ENCODE results near the gene GP1BA.

GP1BA gene

GRCh38 chr17:4928881-4929280 is 3.2 kb upstream of the GP1BA start:
- Histone ChIP-seq H3K9me3 (ENCODE audit: control insufficient read depth, insufficient read depth, low read length) (no peaks in the 10 kb centered on the region), H3K4me2 (ENCODE audit: low read length) (no peak overlapping the region), H3F3A (ENCODE audit: control insufficient read depth, insufficient read depth) (no peaks in the 10 kb centered on the region), H3K4me1 (ENCODE audit: control insufficient read depth, low read length) (no peaks in the 10 kb centered on the region), H3K36me3 (ENCODE audit: control insufficient read depth, low read length) (no peaks in the 10 kb centered on the region), H4K20me1 (ENCODE audit: control insufficient read depth, insufficient read depth, low read depth, low read length) (no peaks in the 10 kb centered on the region), H3K4me3 (ENCODE audit: low read length) (no peak overlapping the region), H3K27me3 (ENCODE audit: control insufficient read depth, low read length) (no peaks in the 10 kb centered on the region), H3K79me2 (ENCODE audit: control insufficient read depth, low read length) (no peaks in the 10 kb centered on the region), H3K27ac (ENCODE audit: low read depth, low read length) (no peak overlapping the region), H3K9me2 (replicated peaks; ENCODE audit: control insufficient read depth, low read length) (no peaks in the 10 kb centered on the region)
- TF ChIP-seq EZH2phosphoT487 (IDR thresholded peaks at IDR 0.05; ENCODE audit: borderline replicate concordance, low read length) (no peak), CTCF (IDR thresholded peaks at IDR 0.05; ENCODE audit: low read depth, low read length, poor library complexity, severe bottlenecking) (no peak)

- Histone ChIP-seq H3K4me3 (ENCODE audit: low read length) (no peak overlapping the region), H3K27ac (ENCODE audit: low read depth, low read length) (no peak overlapping the region)
These were observed 679 bp downstream of the GP1BA start for GRCh38 chr17:4932756-4933155.

GRCh38 chr17:4933646-4934045 is 1.6 kb downstream of the GP1BA start:
- Histone ChIP-seq H3K27ac (ENCODE audit: low read depth, low read length) (no peak overlapping the region), H3K9me3 (ENCODE audit: control insufficient read depth, insufficient read depth, low read length) (no peaks in the 10 kb centered on the region), H3K36me3 (ENCODE audit: control insufficient read depth, low read length) (peaks cover 34% of the 10 kb centered on the region), H3K4me3 (ENCODE audit: low read length) (no peak overlapping the region), H3K9me2 (replicated peaks; ENCODE audit: control insufficient read depth, low read length) (no peaks in the 10 kb centered on the region), H3K4me1 (ENCODE audit: control insufficient read depth, low read length) (peaks cover 19% of the 10 kb centered on the region), H3K79me2 (ENCODE audit: control insufficient read depth, low read length) (peaks cover 11% of the 10 kb centered on the region), H3K27me3 (ENCODE audit: control insufficient read depth, low read length) (no peaks in the 10 kb centered on the region), H4K20me1 (ENCODE audit: control insufficient read depth, insufficient read depth, low read depth, low read length) (no peaks in the 10 kb centered on the region; the same call in 1 of the 2 replicates), H3F3A (ENCODE audit: control insufficient read depth, insufficient read depth) (no peaks in the 10 kb centered on the region), H3K4me2 (ENCODE audit: low read length) (no peak overlapping the region)
- TF ChIP-seq CTCF (IDR thresholded peaks at IDR 0.05; ENCODE audit: low read depth, low read length, poor library complexity, severe bottlenecking) (no peak), EZH2phosphoT487 (IDR thresholded peaks at IDR 0.05; ENCODE audit: borderline replicate concordance, low read length) (no peak)

More at GRCh38 chr17:4932756-4933155, 679 bp downstream of the GP1BA start:
- TF ChIP-seq EZH2phosphoT487 (IDR thresholded peaks at IDR 0.05; ENCODE audit: borderline replicate concordance, low read length) (no peak), CTCF (IDR thresholded peaks at IDR 0.05; ENCODE audit: low read depth, low read length, poor library complexity, severe bottlenecking) (no peak)
- no peaks in the 10 kb centered on the region for H3K9me2 ChIP-seq (replicated peaks; ENCODE audit: control insufficient read depth, low read length)
- H4K20me1 ChIP-seq (ENCODE audit: control insufficient read depth, insufficient read depth, low read depth, low read length) = no peaks in the 10 kb centered on the region; the same call in 1 of the 2 replicates
- peaks cover 2% of the 10 kb centered on the region for H3K79me2 ChIP-seq (ENCODE audit: control insufficient read depth, low read length)
- H3K36me3 ChIP-seq (ENCODE audit: control insufficient read depth, low read length) = peaks cover 25% of the 10 kb centered on the region
- H3K27me3 ChIP-seq (ENCODE audit: control insufficient read depth, low read length) = no peaks in the 10 kb centered on the region
- H3K4me1 ChIP-seq (ENCODE audit: control insufficient read depth, low read length) = peaks cover 11% of the 10 kb centered on the region
- H3K4me2 ChIP-seq (ENCODE audit: low read length) = no peak overlapping the region
- H3K9me3 ChIP-seq (ENCODE audit: control insufficient read depth, insufficient read depth, low read length) = no peaks in the 10 kb centered on the region
- H3F3A ChIP-seq (ENCODE audit: control insufficient read depth, insufficient read depth) = no peaks in the 10 kb centered on the region
